Stimulated activated CD8-positive, alpha-beta memory T cell treated with anti-CD3 and anti-CD28 coated beads, Interleukin-15, amount 100 ng/mL, for 48 hours (primary cell): ENCODE measurements around the gene NXPH4.

Experiments used
- DNase-seq, 2 donors: peaks; one replicate each; pipeline ENCODE4 v3.0.0-alpha.2; 2020; ENCODE audit warnings: low read depth in 2 of 2

The NXPH4 gene

GRCh38 chr12:57183939-57184725 lies 32.5 kb upstream of the NXPH4 start:
- DNase-seq = no peak

GRCh38 chr12:57185403-57185802 lies 31.2 kb upstream of the NXPH4 start:
- DNase-seq = no peak

- DNase-seq = no peak
Observed at GRCh38 chr12:57185906-57186508, 30.6 kb upstream of the NXPH4 start.

- DNase-seq = no peak
Observed at GRCh38 chr12:57187222-57188089, 29.1 kb upstream of the NXPH4 start.

GRCh38 chr12:57188090-57188425 lies 28.5 kb upstream of the NXPH4 start:
- no peak for DNase-seq

- DNase-seq = no peak
Observed at GRCh38 chr12:57190037-57190436, 26.6 kb upstream of the NXPH4 start.

GRCh38 chr12:57190821-57191220 lies 25.8 kb upstream of the NXPH4 start:
- DNase-seq = no peak

- no peak for DNase-seq
Observed at GRCh38 chr12:57191410-57191809, 25.2 kb upstream of the NXPH4 start.

- no peak for DNase-seq
Observed at GRCh38 chr12:57192920-57193319, 23.7 kb upstream of the NXPH4 start.

GRCh38 chr12:57193706-57194245 lies 22.8 kb upstream of the NXPH4 start:
- no peak for DNase-seq

- no peak for DNase-seq
Observed at GRCh38 chr12:57194253-57194652, 22.3 kb upstream of the NXPH4 start.

GRCh38 chr12:57195186-57195585 lies 21.4 kb upstream of the NXPH4 start:
- no peak for DNase-seq

GRCh38 chr12:57195611-57196371 lies 20.8 kb upstream of the NXPH4 start:
- DNase-seq = no peak

- no peak for DNase-seq
Observed at GRCh38 chr12:57196439-57196838, 20.2 kb upstream of the NXPH4 start.

- DNase-seq = no peak
Observed at GRCh38 chr12:57196956-57197355, 19.6 kb upstream of the NXPH4 start.

GRCh38 chr12:57198329-57198728 lies 18.3 kb upstream of the NXPH4 start:
- no peak for DNase-seq

GRCh38 chr12:57199191-57199590 lies 17.4 kb upstream of the NXPH4 start:
- DNase-seq = no peak

GRCh38 chr12:57200497-57200896 lies 16.1 kb upstream of the NXPH4 start:
- DNase-seq = no peak

GRCh38 chr12:57201219-57201618 lies 15.4 kb upstream of the NXPH4 start:
- DNase-seq = no peak

- no peak for DNase-seq
Observed at GRCh38 chr12:57201631-57202030, 15.0 kb upstream of the NXPH4 start.

GRCh38 chr12:57202321-57202720 lies 14.3 kb upstream of the NXPH4 start:
- DNase-seq = no peak

- no peak for DNase-seq
Observed at GRCh38 chr12:57203201-57203600, 13.4 kb upstream of the NXPH4 start.
